Lower leg skin (tissue), 3 donors: Measurements from ENCODE around the gene DTD1.

Source experiments
- POLR2A ChIP-seq, 2 donors: fragments of 450-650 bp; IDR thresholded peaks; one replicate each; pipeline ENCODE4 v1.6.1; 2016 to 2017; ENCODE audit warnings: antibody characterized with exemption in 2 of 2, mild to moderate bottlenecking in 1 of 2, moderate library complexity in 1 of 2
- TF ChIP-seq, protein P1 (sequence below), 3 donors: fragments of 450-650 bp; IDR thresholded peaks; one replicate each; pipeline ENCODE4 v1.5.1; 2016; ENCODE audit warnings: antibody characterized with exemption in 3 of 3, mild to moderate bottlenecking in 3 of 3, moderate library complexity in 2 of 3

DNA sequence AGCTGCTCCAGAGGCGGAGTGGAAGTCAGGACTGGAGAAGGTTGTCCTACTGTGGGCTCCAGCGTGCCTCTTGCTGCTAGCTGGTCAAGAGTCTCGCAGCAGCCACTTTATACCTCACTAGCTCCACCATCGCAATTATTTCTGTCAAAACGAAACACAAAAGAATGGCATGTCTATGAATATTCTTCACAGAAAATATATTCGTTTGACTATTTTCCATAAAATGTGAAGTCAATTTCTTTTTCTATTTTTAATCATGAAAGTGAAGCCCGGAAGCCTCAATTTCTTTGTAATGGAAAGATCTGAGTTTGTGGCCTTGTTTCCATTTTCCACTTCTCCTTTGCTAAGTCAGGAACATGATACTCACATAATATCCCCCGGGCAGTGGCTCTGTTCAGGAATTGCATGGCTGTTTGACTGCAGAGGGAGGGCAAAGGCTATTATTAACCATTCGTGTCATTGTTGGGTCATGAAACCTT is 51.7 kb downstream of the DTD1 start:
- TF ChIP-seq, protein P1, sequence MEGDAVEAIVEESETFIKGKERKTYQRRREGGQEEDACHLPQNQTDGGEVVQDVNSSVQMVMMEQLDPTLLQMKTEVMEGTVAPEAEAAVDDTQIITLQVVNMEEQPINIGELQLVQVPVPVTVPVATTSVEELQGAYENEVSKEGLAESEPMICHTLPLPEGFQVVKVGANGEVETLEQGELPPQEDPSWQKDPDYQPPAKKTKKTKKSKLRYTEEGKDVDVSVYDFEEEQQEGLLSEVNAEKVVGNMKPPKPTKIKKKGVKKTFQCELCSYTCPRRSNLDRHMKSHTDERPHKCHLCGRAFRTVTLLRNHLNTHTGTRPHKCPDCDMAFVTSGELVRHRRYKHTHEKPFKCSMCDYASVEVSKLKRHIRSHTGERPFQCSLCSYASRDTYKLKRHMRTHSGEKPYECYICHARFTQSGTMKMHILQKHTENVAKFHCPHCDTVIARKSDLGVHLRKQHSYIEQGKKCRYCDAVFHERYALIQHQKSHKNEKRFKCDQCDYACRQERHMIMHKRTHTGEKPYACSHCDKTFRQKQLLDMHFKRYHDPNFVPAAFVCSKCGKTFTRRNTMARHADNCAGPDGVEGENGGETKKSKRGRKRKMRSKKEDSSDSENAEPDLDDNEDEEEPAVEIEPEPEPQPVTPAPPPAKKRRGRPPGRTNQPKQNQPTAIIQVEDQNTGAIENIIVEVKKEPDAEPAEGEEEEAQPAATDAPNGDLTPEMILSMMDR (IDR thresholded peaks at IDR 0.05): no peak
- TF ChIP-seq POLR2A (IDR thresholded peaks at IDR 0.05): no peak
